SJCRH30 (cell line): ENCODE results near the gene NRTN. TPM values are rescaled to one million over a fixed set of nuclear protein-coding genes. Genes with fewer than 3 reads are reported as not detected.
"Not testable (repeated sequence)": the region's sequence is repeated elsewhere in the genome, so short reads cannot be mapped to it uniquely, and the experiment has no call there.

Source experiments
- DNase-seq, 2 experiments: peaks; one replicate each; pipeline ENCODE4 v3.0.0-alpha.2; 2015 to 2020
- H3K27ac ChIP-seq: fragments of 250-450 bp; sonication (Bioruptor Pico); 2 replicates; pipeline ENCODE4 v1.5.1; 2020; ENCODE audit warnings: mild to moderate bottlenecking, moderate library complexity
- H3K27me3 ChIP-seq: fragments of 250-450 bp; sonication (Bioruptor Pico); 2 replicates; pipeline ENCODE4 v1.5.1; 2020; ENCODE audit warnings: mild to moderate bottlenecking, moderate library complexity
- H3K36me3 ChIP-seq: fragments of 250-450 bp; sonication (Bioruptor Pico); 2 replicates; pipeline ENCODE4 v1.5.1; 2020; ENCODE audit warnings: mild to moderate bottlenecking, moderate library complexity
- H3K4me1 ChIP-seq: fragments of 250-450 bp; sonication (Bioruptor Pico); 2 replicates; pipeline ENCODE4 v1.5.1; 2020; ENCODE audit warnings: mild to moderate bottlenecking, moderate library complexity
- H3K4me3 ChIP-seq: fragments of 250-450 bp; sonication (Bioruptor Pico); 2 replicates; pipeline ENCODE4 v1.5.1; 2020; ENCODE audit warnings: mild to moderate bottlenecking, moderate library complexity
- H3K9me3 ChIP-seq: fragments of 250-450 bp; sonication (Bioruptor Pico); replicated peaks from 2 replicates; pipeline ENCODE4 v1.5.1; 2020; ENCODE audit warnings: mild to moderate bottlenecking, moderate library complexity
- total RNA-seq: library from RNA; depleted of rRNA; stranded (reverse); fragments of >200 nt; shearing (Covaris generic); gene quantifications from 2 replicates; pipeline ENCODE4 v1.2.3, GENCODE V29; 2014; rRNA removed

NRTN gene
- 21.5 and 23.6 TPM in 2 replicates for total RNA-seq

GRCh38 chr19:5804516-5805461 lies at the start of gene NRTN:
Gene NRTN, plus strand, starts transcription at chr19:5805067. Its CDS starts 19,099 bp downstream, at chr19:5824166.
- H3K27me3 ChIP-seq = no peaks in the 10 kb centered on the region
- peak within 1 kb of the TSS; percentile 5; the same call in 1 of the 2 replicates for H3K27ac ChIP-seq
- peak; percentile 62 to 73 for DNase-seq
- peaks cover 28% of the 10 kb centered on the region for H3K4me1 ChIP-seq
- H3K9me3 ChIP-seq = no peaks in the 10 kb centered on the region
- H3K36me3 ChIP-seq = no peaks in the 10 kb centered on the region
- H3K4me3 ChIP-seq = peak within 1 kb of the TSS; percentile 61

DNA sequence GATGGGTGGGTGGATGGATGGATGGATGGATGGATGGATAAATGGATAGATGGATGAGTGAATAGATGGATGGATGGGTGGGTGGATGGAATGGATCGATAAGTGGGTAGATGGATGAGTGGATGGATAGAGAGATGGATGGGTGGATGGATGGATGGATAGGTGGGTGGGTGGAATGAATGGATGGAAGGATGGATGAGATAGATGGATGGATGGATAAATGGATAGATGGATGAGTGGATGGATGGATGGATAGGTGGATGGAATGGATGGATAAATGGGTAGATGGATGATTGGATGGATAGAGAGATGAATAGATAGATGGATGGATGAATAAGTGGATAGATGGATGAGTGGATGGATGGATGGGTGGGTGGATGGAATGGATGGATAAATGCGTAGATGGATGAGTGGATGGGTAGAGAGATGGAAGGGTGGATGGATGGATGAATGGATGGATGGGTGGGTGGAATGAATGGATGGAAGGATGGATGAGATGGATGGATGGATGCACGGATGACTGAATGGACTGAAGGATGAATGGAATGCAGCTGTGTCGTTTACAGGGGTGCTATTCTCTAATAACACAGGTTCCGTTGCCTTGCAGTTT lies 42.2 kb upstream of the NRTN start:
- Histone ChIP-seq H3K27me3 (no peaks in the 10 kb centered on the region), H3K9me3 (no peaks in the 10 kb centered on the region), H3K36me3 (no peaks in the 10 kb centered on the region), H3K27ac (no peak overlapping the region), H3K4me3 (no peak overlapping the region), H3K4me1 (no peaks in the 10 kb centered on the region)
- DNase-seq = no peak

DNA sequence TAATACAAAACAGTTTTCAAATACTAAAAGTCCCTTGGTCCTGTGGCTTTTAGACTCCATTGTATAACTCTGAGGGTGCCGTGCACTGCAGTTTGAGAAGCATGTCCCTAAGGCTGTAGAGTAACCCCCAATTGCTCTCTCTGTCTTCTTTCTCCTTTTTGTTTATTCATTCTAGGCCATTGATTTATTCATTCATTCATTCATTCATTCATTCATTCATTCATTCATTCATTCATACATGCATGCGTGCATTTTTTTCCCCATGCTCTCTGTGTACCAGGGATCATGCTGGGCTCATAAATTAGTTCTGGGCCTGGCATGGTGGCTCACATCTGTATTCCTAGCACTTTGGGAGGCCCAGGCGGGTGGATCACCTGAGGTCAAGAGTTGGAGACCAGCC lies 39.6 kb upstream of the NRTN start:
- Histone ChIP-seq H3K9me3 (no peaks in the 10 kb centered on the region), H3K4me3 (no peak overlapping the region), H3K27ac (no peak overlapping the region)

GRCh38 chr19:5767949-5768348 lies 36.9 kb upstream of the NRTN start:
- Histone ChIP-seq H3K27ac (no peak overlapping the region), H3K27me3 (no peaks in the 10 kb centered on the region), H3K4me3 (no peak overlapping the region), H3K4me1 (no peaks in the 10 kb centered on the region), H3K9me3 (no peaks in the 10 kb centered on the region), H3K36me3 (no peaks in the 10 kb centered on the region)
- no peak for DNase-seq

More for the DNA sequence above, 39.6 kb upstream of the NRTN start:
- no peaks in the 10 kb centered on the region for H3K27me3 ChIP-seq
- H3K36me3 ChIP-seq = no peaks in the 10 kb centered on the region
- no peaks in the 10 kb centered on the region for H3K4me1 ChIP-seq
- DNase-seq = no peak

DNA sequence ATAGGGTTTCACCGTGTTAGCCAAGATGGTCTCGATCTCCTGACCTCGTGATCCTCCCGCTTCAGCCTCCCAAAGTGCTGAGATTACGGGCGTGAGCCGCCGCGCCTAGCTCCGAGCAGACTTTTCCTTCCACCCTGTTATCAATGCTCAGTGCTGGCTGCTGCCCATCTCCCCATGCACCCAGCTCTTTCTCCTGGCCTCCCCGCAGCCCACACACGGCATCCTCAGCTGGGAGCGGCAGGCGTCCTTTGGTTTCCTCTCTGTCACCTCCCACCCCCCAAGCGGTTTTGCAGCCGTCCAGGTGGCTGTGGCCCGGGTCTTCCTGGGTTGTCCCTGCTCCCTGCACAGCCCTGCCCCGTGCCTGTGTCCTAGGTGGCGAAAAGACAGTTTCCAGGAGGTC lies 32.5 kb upstream of the NRTN start:
- Histone ChIP-seq H3K27me3 (no peaks in the 10 kb centered on the region), H3K4me3 (no peak overlapping the region), H3K27ac (no peak overlapping the region), H3K4me1 (no peaks in the 10 kb centered on the region), H3K36me3 (no peaks in the 10 kb centered on the region), H3K9me3 (no peaks in the 10 kb centered on the region)
- no peak for DNase-seq

- no peak overlapping the region for H3K4me3 ChIP-seq
- H3K4me1 ChIP-seq = no peaks in the 10 kb centered on the region
- no peak overlapping the region for H3K27ac ChIP-seq
- DNase-seq = no peak
- H3K27me3 ChIP-seq = no peaks in the 10 kb centered on the region
- no peaks in the 10 kb centered on the region for H3K9me3 ChIP-seq
- no peaks in the 10 kb centered on the region for H3K36me3 ChIP-seq
Measured at GRCh38 chr19:5773276-5773675, 31.6 kb upstream of the NRTN start.

DNA sequence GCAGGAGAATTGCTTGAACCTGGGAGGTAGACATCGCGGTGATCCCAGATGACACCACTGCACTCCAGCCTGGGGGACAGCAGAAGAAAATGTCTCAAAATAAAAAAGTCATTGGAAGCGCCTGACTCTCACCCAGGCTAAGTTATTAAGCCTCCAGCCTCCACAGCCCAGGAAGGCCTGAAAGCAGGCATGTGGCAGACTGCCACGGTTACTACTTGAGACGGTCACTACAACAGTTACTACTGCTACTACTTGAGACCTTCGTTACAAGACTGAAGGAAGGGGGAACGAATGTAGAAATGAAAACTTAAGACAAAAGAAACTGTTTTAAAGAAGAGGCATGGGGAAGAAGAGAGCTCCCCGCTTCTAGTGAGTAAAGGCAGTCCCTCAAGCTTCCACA lies 29.9 kb upstream of the NRTN start:
- H3K27me3 ChIP-seq = no peaks in the 10 kb centered on the region
- H3K36me3 ChIP-seq = no peaks in the 10 kb centered on the region
- H3K27ac ChIP-seq = no peak overlapping the region
- H3K4me3 ChIP-seq = no peak overlapping the region
- no peaks in the 10 kb centered on the region for H3K9me3 ChIP-seq
- DNase-seq = no peak
- no peaks in the 10 kb centered on the region for H3K4me1 ChIP-seq

DNA sequence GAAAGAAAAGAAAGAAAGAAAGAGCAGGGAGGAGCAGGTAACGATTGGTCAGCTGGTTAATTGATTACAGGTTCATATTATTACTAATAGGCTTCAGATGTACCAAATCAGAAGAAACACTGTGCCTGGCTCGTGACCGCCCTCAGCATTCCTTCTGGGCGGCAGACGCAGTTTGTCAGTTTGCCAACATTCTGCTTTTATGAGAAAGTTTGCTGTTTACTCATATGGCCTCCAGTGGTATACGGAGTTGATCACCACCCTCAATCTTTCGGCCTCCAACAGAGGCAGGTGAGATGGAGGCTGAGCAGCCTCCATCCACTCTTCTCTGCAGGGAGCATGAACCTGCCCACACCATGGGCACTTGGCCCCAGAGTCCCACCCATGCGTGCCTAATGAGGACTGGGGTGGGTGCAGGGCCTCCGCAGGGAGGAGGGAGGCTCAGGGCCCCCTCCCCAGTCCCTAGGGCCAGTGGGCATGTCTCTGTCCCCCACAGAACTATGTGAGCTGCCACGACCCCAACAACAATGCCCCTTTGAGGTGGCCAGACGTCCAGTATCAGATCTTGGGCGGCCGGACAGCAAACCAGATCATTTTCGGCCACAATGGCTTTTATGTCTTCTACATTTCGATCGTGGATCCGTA lies 29.1 kb upstream of the NRTN start:
- DNase-seq = no peak
- Histone ChIP-seq H3K27me3 (no peaks in the 10 kb centered on the region), H3K36me3 (no peaks in the 10 kb centered on the region), H3K27ac (no peak overlapping the region), H3K4me3 (no peak overlapping the region), H3K9me3 (no peaks in the 10 kb centered on the region), H3K4me1 (no peaks in the 10 kb centered on the region)

DNA sequence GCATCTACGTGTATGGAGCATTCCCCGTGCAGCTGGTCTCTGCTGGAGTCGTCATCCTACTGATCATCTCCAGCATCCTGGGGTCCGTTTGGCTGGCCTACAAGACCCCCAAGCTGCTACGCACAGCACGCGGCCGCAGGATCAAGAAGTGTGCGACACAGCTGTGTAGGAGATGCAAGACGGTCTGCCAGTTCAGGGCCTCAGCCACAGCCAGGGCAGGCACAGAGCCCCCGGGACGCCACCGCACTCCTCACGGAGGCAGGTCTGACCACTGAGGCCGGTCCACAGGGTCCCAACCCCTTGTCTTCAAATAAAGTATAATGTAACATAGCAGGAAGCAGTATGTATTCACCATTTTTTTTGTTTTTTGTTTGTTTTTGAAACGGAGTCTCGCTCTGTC lies 26.5 kb upstream of the NRTN start:
- Histone ChIP-seq H3K27me3 (no peaks in the 10 kb centered on the region), H3K9me3 (no peaks in the 10 kb centered on the region), H3K4me3 (no peak overlapping the region), H3K4me1 (no peaks in the 10 kb centered on the region), H3K36me3 (no peaks in the 10 kb centered on the region), H3K27ac (no peak overlapping the region)
- no peak for DNase-seq

DNA sequence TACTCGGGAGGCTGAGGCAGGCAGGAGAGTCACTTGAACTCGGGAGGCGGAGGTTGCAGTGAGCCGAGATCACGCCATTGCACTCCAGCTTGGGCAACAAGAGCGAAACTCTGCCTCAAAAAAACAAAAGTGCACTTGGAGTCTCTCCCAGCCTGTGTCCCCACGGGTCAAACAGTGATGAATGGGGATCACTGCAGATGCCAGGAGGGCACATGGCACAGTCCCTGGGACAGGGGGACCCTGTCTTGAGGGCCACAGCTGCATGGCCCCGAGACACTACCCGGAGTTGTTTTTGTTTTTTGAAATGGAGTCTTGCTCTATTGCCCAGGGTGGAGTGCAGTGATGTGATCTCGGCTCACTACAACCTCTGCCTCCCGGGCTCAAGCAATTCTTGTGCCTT lies 24.0 kb upstream of the NRTN start:
- not testable (repeated sequence) for H3K27ac ChIP-seq, DNase-seq, H3K9me3 ChIP-seq, H3K27me3 ChIP-seq, H3K4me3 ChIP-seq, H3K4me1 ChIP-seq
- H3K36me3 ChIP-seq = peaks cover 11% of the 10 kb centered on the region

DNA sequence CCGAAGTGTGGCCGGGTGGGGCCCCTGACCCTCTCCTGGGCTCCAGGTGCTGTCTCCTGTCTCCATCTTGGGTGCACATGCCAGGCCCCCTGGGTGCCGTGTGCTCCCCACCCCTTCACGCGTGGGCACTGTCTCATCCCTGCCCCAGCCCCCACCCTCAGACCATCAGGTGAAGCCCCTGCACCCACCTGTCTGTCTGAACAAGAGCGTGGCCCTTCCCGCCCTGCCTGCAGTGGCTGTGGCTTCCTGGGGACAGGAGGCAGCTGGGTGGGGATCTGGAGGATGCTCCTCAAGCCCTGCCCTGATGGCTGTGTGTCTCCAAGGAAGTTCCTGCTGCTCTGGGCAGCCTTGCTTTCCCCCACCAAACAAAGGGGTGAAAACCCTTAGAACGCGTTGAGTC lies 22.5 kb upstream of the NRTN start:
- Histone ChIP-seq H3K9me3 (no peaks in the 10 kb centered on the region), H3K27me3 (no peaks in the 10 kb centered on the region), H3K36me3 (peaks cover 23% of the 10 kb centered on the region), H3K4me1 (no peaks in the 10 kb centered on the region), H3K4me3 (no peak overlapping the region), H3K27ac (no peak overlapping the region)
- DNase-seq = no peak

- H3K27ac ChIP-seq = no peak overlapping the region
- H3K27me3 ChIP-seq = no peaks in the 10 kb centered on the region
- no peaks in the 10 kb centered on the region for H3K4me1 ChIP-seq
- H3K9me3 ChIP-seq = no peaks in the 10 kb centered on the region
- H3K36me3 ChIP-seq = peaks cover 31% of the 10 kb centered on the region
- DNase-seq = no peak
- H3K4me3 ChIP-seq = no peak overlapping the region
Measured at GRCh38 chr19:5782945-5783919, 21.6 kb upstream of the NRTN start.

GRCh38 chr19:5784581-5785147 lies 20.2 kb upstream of the NRTN start, which contains the start of gene PRR22:
Gene PRR22, minus strand, starts transcription at chr19:5784746. Its CDS starts 86 bp downstream, at chr19:5784660.
- no peak within 1 kb of the TSS for H3K4me3 ChIP-seq
- H3K27ac ChIP-seq = no peak within 1 kb of the TSS
- H3K9me3 ChIP-seq = no peaks in the 10 kb centered on the region
- no peaks in the 10 kb centered on the region for H3K27me3 ChIP-seq
- no peak for DNase-seq
- peaks cover 35% of the 10 kb centered on the region for H3K36me3 ChIP-seq
- no peaks in the 10 kb centered on the region for H3K4me1 ChIP-seq

GRCh38 chr19:5785423-5785822 lies 19.4 kb upstream of the NRTN start:
- DNase-seq = no peak

More at GRCh38 chr19:5785423-5785822, 19.4 kb upstream of the NRTN start:
- no peaks in the 10 kb centered on the region for H3K27me3 ChIP-seq
- H3K4me3 ChIP-seq = no peak overlapping the region
- H3K27ac ChIP-seq = no peak overlapping the region
- H3K36me3 ChIP-seq = peaks cover 40% of the 10 kb centered on the region
- H3K9me3 ChIP-seq = no peaks in the 10 kb centered on the region
- H3K4me1 ChIP-seq = no peaks in the 10 kb centered on the region
